HEK293 (cell line): Measurements from ENCODE around the gene SYNGR1.

Experiments used
- GLI2 ChIP-seq: fragments of 450-650 bp; formaldehyde crosslinking; IDR thresholded peaks from 2 replicates; pipeline ENCODE4; 2017; ENCODE audit warnings: missing biosample characterization, missing genetic modification characterization, low read depth, borderline replicate concordance
- KLF9 ChIP-seq: fragments of 450-650 bp; formaldehyde crosslinking; IDR thresholded peaks from 2 replicates; pipeline ENCODE4 v1.5.1; 2016; ENCODE audit warnings: missing biosample characterization, missing genetic modification characterization, low read depth
- ZBTB49 ChIP-seq: fragments of 450-650 bp; formaldehyde crosslinking; IDR thresholded peaks from 2 replicates; pipeline ENCODE4 v1.5.1; 2016; ENCODE audit warnings: missing biosample characterization, missing genetic modification characterization, low read depth
- ZNF121 ChIP-seq: fragments of 450-650 bp; formaldehyde crosslinking; IDR thresholded peaks from 2 replicates; pipeline ENCODE4 v1.5.1; 2016; ENCODE audit warnings: missing biosample characterization, missing genetic modification characterization
- ZNF138 ChIP-seq: fragments of 450-650 bp; formaldehyde crosslinking; IDR thresholded peaks from 2 replicates; pipeline ENCODE4 v1.5.1; 2016; ENCODE audit warnings: missing biosample characterization, missing genetic modification characterization, borderline replicate concordance
- ZNF248 ChIP-seq: fragments of 450-650 bp; formaldehyde crosslinking; IDR thresholded peaks from 2 replicates; pipeline ENCODE4 v1.5.1; 2017; ENCODE audit warnings: missing biosample characterization, missing genetic modification characterization
- ZNF280C ChIP-seq: fragments of 450-650 bp; formaldehyde crosslinking; IDR thresholded peaks from 2 replicates; pipeline ENCODE4 v1.5.1; 2016; ENCODE audit warnings: missing biosample characterization, missing genetic modification characterization
- ZNF292 ChIP-seq: fragments of 450-650 bp; formaldehyde crosslinking; IDR thresholded peaks from 2 replicates; pipeline ENCODE4 v1.5.1; 2016; ENCODE audit warnings: low read depth, missing biosample characterization, missing genetic modification characterization, borderline replicate concordance
- ZNF302 ChIP-seq: fragments of 450-650 bp; formaldehyde crosslinking; IDR thresholded peaks from 2 replicates; pipeline ENCODE4 v1.5.1; 2016; ENCODE audit warnings: missing biosample characterization, missing genetic modification characterization, low read depth
- ZNF398 ChIP-seq: fragments of 450-650 bp; formaldehyde crosslinking; IDR thresholded peaks from 2 replicates; pipeline ENCODE4 v1.5.1; 2017; ENCODE audit warnings: missing biosample characterization, missing genetic modification characterization
- ZNF48 ChIP-seq: fragments of 450-650 bp; formaldehyde crosslinking; IDR thresholded peaks from 2 replicates; pipeline ENCODE4 v1.5.1; 2016; ENCODE audit warnings: missing biosample characterization, missing genetic modification characterization
- ZNF518A ChIP-seq: fragments of 450-650 bp; formaldehyde crosslinking; conservative IDR thresholded peaks from 2 replicates; pipeline ENCODE4 v1.5.1; 2016; ENCODE audit warnings: low read depth, missing biosample characterization, missing genetic modification characterization
- ZNF621 ChIP-seq: fragments of 450-650 bp; formaldehyde crosslinking; IDR thresholded peaks from 2 replicates; pipeline ENCODE4 v1.5.1; 2017; ENCODE audit warnings: missing biosample characterization, missing genetic modification characterization
- ZNF624 ChIP-seq: fragments of 450-650 bp; formaldehyde crosslinking; IDR thresholded peaks from 2 replicates; pipeline ENCODE4 v1.5.1; 2017; ENCODE audit warnings: missing biosample characterization, missing genetic modification characterization
- ZNF626 ChIP-seq: fragments of 450-650 bp; sonication (Bioruptor Pico); formaldehyde crosslinking; IDR thresholded peaks from 2 replicates; pipeline ENCODE4 v1.5.1; 2018; ENCODE audit warnings: missing biosample characterization, missing genetic modification characterization, inconsistent platforms
- ZNF658 ChIP-seq: fragments of 450-650 bp; formaldehyde crosslinking; IDR thresholded peaks from 2 replicates; pipeline ENCODE4; 2016; ENCODE audit warnings: missing biosample characterization, missing genetic modification characterization
- ZNF768 ChIP-seq: fragments of 450-650 bp; formaldehyde crosslinking; IDR thresholded peaks from 2 replicates; pipeline ENCODE4 v1.5.1; 2018; ENCODE audit warnings: missing biosample characterization, mild to moderate bottlenecking, missing genetic modification characterization
- ZNF791 ChIP-seq: fragments of 450-650 bp; formaldehyde crosslinking; IDR thresholded peaks from 2 replicates; pipeline ENCODE4 v1.5.1; 2016; ENCODE audit warnings: missing biosample characterization, missing genetic modification characterization
- ZNF830 ChIP-seq: fragments of 450-650 bp; IDR thresholded peaks from 2 replicates; pipeline ENCODE4 v1.5.0; 2018; ENCODE audit warnings: missing biosample characterization, missing genetic modification characterization, low read depth, mild to moderate bottlenecking, moderate library complexity
- ZSCAN23 ChIP-seq: fragments of 450-650 bp; formaldehyde crosslinking; IDR thresholded peaks from 2 replicates; pipeline ENCODE4 v1.5.1; 2016; ENCODE audit warnings: missing biosample characterization, missing genetic modification characterization
- ZSCAN4 ChIP-seq: fragments of 450-650 bp; formaldehyde crosslinking; IDR thresholded peaks from 2 replicates; pipeline ENCODE4 v1.5.1; 2017; ENCODE audit warnings: missing biosample characterization, missing genetic modification characterization
- TF ChIP-seq, protein P1 (sequence below): fragments of 450-650 bp; formaldehyde crosslinking; IDR thresholded peaks from 2 replicates; pipeline ENCODE4 v1.5.1; 2016; ENCODE audit warnings: missing biosample characterization, missing genetic modification characterization

Gene SYNGR1

GRCh38 chr22:39319284-39320022 lies 30.3 kb upstream of the SYNGR1 start, which contains the start of gene RPL3 (continued):
- TF ChIP-seq ZNF518A (tag by site-specific recombination) (peak; percentile 62), ZNF768 (tag by site-specific recombination) (0 out of 2 replicates have a peak, but pooled peaks have one; percentile 35), ZNF624 (no peak), ZNF626 (tag by site-specific recombination) (no peak), KLF9 (tag by site-specific recombination) (peak; percentile 70), ZNF658 (tag by site-specific recombination) (no peak), ZNF138 (tag by site-specific recombination) (no peak), ZNF280C (tag by site-specific recombination) (no peak), ZNF621 (tag by site-specific recombination) (no peak), ZNF292 (tag by site-specific recombination) (0 out of 2 replicates have a peak, but pooled peaks have one; percentile 46), ZNF48 (tag by site-specific recombination) (no peak), ZNF398 (tag by site-specific recombination) (no peak), GLI2 (tag by site-specific recombination) (no peak; the same call in 1 of the 2 replicates), ZNF830 (tag by site-specific recombination) (no peak), ZSCAN4 (peak; percentile 71), ZNF121 (tag by site-specific recombination) (no peak), ZNF791 (tag by site-specific recombination) (no peak), ZSCAN23 (tag by site-specific recombination) (peak; percentile 60; the same call in 1 of the 2 replicates), ZNF248 (tag by site-specific recombination) (no peak), ZBTB49 (tag by site-specific recombination) (no peak), ZNF302 (tag by site-specific recombination) (no peak)
- TF ChIP-seq, protein P1, sequence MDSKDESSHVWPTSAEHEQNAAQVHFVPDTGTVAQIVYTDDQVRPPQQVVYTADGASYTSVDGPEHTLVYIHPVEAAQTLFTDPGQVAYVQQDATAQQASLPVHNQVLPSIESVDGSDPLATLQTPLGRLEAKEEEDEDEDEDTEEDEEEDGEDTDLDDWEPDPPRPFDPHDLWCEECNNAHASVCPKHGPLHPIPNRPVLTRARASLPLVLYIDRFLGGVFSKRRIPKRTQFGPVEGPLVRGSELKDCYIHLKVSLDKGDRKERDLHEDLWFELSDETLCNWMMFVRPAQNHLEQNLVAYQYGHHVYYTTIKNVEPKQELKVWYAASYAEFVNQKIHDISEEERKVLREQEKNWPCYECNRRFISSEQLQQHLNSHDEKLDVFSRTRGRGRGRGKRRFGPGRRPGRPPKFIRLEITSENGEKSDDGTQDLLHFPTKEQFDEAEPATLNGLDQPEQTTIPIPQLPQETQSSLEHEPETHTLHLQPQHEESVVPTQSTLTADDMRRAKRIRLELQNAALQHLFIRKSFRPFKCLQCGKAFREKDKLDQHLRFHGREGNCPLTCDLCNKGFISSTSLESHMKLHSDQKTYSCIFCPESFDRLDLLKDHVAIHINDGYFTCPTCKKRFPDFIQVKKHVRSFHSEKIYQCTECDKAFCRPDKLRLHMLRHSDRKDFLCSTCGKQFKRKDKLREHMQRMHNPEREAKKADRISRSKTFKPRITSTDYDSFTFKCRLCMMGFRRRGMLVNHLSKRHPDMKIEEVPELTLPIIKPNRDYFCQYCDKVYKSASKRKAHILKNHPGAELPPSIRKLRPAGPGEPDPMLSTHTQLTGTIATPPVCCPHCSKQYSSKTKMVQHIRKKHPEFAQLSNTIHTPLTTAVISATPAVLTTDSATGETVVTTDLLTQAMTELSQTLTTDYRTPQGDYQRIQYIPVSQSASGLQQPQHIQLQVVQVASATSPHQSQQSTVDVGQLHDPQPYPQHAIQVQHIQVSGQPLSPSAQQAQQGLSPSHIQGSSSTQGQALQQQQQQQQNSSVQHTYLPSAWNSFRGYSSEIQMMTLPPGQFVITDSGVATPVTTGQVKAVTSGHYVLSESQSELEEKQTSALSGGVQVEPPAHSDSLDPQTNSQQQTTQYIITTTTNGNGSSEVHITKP (tag by site-specific recombination), result peak; percentile 40; the same call in 1 of the 2 replicates
